GM21529 (cell line): ENCODE data around the gene GCFC2.
A peak's percentile ranks its signal among the peaks of the same experiment; 100 is the strongest.
"Not testable (repeated sequence)": the region's sequence is repeated elsewhere in the genome, so short reads cannot be mapped to it uniquely, and the experiment has no call there.

Source experiments
- ATAC-seq: cut with Tn5 transposase; IDR thresholded peaks from one replicate; pipeline ENCODE4 v1.9.1; 2021; ENCODE audit not compliant: unreplicated experiment

The GCFC2 gene

DNA sequence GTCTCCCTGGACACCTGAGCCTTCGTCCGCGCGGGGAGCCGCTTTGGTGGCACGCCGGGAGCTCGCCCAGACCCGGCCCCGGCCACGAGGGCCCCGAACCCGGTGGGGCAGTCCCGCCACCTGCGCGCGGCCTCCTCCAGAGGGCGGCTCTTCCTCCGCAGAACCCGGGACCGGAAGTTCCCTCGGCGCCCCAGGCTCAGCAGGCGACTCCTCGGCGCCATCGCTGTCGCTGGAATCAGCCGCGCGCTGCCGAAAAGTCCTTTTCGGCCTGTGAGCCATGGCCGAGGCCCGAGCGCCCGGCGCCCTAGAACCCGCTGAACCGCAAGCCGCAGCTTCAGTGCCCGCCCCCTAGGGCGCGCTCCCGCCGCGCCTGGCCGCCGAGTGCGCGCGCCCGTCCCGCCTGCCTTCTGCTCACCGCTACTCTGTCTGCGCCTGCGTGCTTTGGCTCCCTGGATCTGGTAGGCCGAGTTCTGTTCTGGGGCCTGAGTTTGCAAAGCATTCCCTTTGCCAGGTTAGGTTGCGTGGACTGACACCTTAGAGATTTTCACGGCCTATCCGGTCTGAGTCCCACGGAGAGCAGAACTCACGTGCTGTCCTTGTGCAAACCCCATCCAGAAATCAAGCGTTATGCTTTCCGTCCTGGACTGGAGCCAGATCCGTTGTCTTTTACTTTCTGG is at the start of gene GCFC2:
TSS of gene GCFC2 (minus strand) at position 339 of the 677 bp plus-strand sequence. CDS start at position 279, 60 bp downstream.
- peak; percentile 94 for ATAC-seq

DNA sequence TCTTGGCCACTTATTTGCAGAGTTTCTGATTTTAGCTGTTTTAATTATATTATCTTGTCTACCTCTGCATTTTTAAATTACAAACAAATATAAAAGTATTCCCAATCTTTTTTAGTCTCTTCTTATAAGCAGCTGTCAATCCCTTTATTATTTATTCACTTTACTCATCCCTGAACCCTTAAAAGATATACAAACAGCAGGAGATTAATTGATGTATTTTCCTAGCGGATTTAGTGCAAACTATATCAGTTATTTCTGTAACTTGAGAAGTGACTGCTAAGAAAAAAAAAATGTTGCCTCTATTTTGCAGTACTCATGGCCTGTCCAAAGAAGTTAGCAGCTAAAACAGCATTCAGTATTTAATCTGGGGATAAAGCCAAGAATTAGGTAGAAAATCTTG is 42.1 kb upstream of the GCFC2 start:
- no peak for ATAC-seq

DNA sequence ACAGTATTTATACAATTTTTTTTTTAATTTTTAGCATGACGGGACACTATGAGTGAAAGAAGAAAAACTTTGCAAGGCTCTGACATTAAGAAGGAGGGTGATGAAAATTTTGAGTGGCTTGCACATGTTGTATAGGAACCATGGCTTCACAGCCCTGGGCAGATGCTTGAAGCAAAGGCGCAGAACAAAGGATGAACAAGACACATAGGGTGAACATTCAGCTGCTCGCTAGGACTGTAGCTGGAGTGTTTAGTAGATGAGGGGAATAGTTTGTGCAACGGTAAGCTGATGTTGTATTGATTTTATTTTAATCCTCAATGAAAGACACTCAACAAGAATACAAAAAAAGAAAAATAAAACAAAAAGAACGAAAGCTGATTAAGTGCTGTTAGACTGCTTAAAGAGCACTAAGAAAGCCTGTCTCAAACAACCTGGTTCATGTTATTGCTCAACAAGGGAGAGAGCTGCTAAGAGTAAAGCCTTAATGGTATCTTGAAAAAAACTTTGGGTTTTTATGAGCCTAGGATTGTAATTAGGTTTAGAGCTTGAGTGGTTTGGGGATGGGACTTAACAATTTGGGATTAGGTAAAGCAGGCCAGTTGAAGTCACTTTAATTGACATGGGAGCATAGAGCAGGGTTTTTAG is 41.2 kb upstream of the GCFC2 start:
- no peak for ATAC-seq

DNA sequence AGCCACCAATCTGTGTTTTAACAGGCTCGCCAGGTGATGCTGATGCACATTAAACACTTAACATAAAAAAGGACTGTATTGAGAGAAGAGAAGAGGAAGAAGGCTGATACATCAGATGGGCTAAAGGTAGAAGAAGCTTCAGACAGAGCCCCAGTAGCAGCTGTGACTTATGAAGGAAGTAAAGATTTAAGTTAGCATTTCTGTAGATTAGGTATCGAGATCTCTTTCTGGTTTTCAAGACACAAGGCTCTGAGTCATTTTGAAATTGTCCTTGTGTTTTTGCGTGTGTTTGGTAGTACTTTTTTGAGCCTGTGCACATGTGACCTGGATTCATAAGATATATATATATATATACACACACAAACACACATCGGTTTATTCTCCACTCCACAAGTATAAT is 40.6 kb upstream of the GCFC2 start:
- ATAC-seq, result no peak

DNA sequence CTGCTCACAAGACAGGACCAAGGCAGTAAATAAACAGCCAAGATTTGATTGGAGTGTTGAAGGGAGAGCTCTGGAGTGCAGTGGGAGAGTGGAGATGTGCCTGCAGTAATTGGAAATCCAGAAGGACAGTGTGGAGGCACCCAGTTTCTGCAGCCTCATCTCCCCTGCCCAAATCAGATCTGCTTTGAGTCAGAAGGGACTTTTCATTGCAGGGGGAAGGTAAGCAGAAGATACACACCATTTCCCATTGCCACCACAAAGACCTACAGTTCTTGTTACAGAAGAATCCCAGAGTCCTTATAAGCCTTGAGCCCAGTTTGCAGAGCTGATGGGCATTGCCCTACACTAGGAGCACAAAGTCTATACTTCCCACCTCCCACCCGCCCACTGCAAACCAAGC is 27.2 kb upstream of the GCFC2 start:
- ATAC-seq, result no peak

DNA sequence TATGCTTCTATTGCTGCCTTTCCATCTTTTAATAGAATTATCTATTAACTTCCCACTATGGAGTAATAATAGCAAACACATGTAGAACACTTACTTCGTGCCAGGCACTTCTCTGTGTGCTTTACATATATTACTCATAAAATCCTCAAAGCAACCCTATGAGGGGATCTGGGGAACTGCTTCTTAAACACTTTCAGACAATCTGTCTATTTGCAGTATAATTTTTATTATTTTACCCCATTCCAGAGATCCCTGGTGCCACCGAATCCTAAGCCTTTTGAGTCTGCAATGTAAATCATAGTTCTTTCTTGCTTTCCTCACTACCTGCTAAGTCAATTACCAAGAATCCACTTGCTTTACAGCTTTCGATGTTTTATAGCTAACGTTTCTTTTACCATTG is 25.6 kb upstream of the GCFC2 start:
- no peak for ATAC-seq

DNA sequence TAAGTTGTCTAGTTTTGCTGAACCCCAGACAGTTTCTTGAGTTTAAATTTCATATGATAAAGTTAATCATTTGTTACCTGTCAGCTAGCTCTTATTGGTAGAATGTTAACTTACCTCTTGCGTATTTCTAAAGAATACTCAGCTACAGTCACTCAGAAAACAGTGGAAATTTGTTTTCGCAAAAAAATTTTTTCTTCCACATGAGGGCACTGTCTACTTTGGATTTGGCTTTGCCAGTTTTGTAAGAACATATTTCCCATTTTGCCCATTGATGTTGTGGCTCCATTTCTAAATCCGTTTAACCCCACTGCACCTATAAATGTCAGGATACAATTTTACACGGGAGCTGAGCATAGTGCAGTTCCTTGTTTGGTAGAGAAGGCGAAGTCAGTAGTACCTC is 19.1 kb upstream of the GCFC2 start:
- ATAC-seq, result no peak

DNA sequence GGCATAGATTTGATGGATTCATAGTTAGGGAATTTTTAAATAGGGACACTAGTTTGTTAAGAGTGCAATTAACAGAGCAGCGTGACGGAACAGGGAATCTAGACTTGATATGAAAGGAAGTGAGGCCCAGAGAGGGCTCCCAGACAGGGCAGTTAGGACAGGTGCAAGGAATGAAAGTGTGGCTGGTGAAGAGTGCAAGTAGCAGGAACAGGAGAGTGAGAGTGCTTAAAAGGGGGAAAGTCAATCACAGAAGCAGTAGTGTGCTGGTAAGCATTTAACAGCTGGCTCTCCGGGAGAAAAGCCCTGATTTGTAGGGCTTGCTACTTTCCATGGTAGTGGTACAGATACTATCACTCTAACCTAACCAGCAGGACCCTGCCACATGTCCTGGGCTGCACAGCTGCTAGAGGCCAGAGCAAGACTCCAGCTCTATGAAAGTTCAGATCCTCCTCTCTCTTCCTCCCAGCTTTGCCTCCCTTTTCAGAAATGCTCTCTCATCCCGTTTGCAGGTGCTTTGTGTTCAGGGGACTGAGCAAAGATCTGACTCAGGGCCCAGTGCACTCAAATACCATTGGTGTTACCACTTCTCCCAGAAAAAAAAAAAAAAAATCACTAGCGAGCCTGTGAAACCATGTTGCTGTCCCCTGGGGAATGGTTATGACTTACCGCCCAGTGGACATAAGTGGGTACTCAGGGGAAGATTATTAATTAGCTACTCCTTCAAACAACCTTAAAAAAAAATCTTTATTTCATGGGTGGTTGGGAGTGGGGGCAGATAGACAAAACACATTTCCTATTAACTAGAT is 18.1 kb upstream of the GCFC2 start:
- ATAC-seq, result no peak

DNA sequence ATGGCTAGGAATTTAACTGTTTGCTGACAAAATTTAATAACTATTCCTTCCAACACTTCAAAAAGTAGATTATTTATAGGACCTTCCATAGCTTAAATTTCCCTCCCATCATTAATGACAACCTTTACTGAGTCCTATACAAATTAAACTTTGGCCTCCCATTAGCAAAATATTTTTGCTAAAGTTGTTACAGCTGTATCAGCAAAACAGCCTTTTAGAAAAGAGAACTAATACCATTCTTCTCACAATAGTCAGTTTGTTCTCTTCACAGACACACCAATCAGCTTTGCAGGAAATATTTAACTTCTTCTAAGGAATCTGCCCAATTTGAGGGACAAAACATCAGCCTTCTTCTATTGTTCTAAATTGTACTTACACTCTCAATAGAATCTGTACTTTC is 12.0 kb upstream of the GCFC2 start:
- no peak for ATAC-seq

DNA sequence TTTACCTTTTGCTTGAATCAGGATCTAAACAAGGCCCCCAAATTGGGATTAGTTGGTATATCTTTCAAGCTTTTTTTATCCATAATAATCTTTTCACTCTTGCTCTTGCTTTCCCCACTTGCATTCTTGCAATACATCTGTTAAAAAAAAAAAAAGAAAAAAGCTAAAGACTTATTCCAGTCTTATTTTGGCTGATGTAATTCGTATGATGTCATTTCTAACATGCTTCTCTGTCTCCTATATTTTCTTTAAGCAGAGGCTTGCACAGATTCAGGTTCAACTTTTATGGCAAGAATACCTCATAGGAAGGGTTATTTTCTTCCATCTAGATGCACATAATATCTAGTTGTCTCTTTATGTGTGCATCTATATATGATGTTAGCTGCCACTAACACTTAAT is 9.8 kb upstream of the GCFC2 start:
- no peak for ATAC-seq

DNA sequence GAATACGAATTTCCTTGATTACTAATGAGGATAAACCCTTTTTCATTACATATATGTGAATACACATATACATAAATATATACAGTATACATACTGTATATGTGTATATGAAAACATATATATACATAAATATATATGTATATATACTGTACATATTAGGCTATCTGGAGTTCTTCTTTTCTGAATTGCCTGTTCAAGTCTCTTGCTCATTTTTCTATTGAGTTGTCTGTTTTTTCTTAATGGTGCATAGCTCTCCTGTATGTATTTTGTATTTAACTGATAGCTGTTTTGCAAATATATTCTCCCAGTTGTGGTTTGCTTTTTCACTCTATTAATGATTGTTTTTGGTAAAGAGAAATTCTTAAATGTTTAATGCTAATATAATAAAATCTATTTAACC is 8.9 kb upstream of the GCFC2 start:
- ATAC-seq, result no peak

DNA sequence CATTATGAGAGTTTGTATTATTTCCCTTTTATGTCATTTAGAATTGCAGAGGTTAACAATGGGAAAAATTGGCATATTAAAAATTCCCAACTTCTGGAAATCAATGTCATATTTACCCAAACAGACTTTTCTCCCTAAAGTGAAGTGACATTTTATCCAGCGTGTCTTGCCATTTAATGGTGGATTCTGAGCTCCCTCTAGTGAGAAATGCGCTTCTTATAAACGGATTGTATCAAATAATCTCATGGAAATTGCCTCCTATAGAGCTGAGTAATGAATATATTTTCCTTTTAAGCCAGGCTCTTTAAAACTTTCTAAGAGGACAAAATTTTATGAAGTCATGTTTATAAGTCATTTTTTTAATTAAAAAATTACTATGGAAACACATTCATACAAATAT is 5.7 kb upstream of the GCFC2 start:
- ATAC-seq, result no peak

DNA sequence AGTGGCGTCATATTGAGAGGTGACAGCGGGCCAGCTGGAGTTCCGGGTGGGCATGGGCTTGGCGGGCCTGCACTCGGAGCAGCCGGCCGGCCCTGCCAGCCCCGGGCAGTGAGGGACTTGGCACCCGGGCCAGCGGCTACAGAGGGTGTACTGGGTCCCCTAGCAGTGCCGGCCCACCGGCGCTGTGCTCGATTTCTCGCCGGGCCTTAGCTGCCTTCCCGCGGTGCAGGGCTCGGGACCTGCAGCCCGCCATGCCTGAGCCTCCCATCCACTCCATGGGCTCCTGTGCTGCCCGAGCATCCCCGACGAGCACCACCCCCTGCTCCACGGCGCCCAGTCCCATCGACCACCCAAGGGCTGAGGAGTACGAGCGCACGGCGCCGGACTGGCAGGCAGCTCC is 875 bp upstream of the GCFC2 start:
- not testable (repeated sequence) for ATAC-seq

DNA sequence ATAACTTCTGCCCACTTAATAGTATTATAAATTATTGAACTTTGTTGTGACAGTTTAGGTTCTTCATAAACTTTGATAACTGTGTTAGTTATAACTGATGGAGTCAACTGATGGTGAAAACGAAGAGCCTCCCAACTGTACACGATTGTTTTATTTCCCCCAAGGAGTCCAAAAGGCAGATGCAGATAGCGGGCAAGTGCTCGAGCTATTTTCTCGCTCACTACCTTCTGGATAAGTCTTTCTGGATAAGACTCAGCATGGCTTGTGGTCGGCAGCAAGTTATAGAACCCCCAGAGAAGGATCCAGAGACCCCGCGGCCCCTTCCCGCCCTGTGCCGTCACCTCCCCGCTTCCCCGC is 517 bp downstream of the GCFC2 start:
- ATAC-seq, result peak; percentile 31

DNA sequence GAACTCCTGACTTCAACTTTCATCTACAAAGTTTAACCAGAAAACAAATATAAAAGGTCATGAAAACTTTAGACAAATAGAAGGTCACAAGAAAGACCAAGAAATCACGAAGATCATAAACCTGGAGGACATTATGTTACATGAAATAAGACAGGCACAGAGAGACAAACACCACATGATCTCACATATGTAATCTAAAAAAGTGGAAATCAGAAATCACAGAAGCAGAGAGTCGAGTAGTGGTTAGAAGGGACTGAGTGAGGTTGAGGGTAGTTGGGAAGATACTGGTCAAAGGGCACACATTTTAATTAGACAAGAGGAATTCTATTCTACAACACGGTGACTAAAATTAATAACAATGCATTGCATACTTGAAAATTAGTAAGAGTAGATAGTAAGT is 1.4 kb downstream of the GCFC2 start:
- no peak for ATAC-seq

DNA sequence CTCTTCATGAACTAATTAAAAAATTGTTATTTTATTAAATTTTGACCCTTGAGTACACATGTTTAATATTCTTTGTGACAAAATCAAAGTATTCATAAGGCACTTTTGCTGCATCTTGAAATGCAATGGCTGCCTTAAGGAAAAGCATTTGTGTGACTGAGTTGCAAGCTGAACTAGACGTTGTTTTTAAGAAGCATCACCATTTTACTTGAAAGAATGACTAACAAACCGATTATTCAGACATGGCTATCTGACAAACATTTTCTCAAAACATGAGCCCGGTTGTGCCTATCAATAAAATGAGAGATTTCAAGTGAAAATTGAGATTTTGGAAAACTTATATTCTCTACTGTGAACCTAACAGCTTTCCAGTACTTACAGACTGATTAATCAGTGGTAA is 2.8 kb downstream of the GCFC2 start:
- no peak for ATAC-seq

DNA sequence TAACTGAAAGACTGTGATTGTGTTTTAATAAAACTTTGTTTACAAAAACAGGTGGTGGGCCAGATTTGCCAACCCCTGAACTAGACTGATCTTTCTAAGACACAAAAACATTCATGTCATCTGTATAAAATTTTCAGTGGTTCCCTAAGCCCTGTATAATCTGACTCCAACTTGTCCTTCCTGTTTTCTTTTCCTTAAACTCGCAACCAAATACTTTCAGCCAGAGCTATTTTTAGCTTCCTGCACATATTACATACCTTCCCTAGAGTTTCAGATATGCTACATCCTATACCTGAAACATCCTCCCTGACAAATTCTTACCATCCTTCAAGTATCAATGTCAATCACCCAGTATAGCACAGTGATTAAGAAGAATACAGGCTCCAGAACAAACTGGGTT is 4.8 kb downstream of the GCFC2 start:
- ATAC-seq, result no peak

DNA sequence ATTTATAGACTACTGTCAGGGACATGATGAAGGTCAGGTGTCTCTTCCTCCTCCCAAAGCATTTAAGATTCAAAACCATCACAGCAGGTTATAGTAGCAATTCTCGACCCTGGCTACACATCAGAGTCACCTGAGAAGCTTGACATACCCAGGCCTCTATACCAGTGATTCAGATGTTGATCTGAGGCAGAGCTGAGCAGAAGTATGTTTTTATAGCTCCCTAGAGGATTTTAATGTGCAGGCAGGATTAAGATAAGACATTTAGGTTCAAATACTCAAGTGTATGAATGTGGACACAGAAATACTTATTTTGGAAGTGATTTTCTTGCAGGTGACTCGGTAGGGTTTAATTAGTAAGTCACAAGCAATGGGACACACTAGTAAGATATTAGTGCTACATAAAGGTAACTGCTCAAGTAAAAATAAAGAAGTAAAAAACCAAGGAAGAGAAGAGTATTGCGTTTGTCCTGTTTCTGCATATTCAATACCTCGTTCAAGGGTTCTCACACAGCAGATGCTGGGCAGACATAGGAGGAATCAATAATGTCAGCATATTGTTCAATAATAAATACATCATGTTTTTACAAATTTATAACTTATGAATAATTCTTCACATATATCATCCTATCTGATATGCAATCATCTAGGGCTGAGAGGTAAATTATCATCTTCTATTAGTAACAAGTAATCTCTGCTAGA is 7.0 kb downstream of the GCFC2 start:
- no peak for ATAC-seq

DNA sequence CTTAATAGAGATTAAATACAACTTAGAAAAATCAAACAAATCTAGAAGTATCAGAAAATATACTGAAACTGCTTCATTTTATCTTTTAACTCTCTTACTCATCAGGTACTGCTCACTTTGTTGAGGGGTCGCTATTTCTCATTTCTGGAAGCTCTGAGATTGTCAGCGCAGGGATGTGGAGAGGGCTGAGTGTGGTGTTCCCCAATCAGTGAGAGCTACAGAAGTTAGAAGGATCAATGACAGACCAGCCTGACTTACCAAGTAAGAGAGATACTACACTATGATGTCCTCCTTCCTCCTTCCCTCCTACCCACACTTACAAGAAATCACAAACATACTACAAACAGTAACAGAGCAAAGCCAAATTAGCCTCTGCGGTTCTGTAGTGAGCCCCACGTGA is 8.1 kb downstream of the GCFC2 start:
- no peak for ATAC-seq

DNA sequence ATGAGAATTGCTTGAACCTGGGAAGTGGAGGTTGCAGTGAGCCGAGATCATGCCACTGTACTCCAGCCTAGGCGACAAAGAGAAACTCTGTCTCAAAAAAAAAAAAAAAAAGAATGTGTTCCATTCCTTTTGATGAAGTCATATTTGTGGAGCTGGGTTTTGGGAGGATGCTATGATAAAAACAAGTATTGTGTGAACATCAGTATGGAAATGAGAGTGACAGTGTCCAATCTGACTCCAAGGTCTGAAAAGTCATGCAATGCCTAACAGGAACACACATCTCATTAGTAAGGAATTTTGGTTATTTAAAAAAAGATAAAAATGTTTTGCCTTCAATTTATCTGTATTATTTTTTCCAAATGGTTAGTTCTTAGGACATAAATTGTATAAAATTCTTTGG is 11.8 kb downstream of the GCFC2 start:
- no peak for ATAC-seq

DNA sequence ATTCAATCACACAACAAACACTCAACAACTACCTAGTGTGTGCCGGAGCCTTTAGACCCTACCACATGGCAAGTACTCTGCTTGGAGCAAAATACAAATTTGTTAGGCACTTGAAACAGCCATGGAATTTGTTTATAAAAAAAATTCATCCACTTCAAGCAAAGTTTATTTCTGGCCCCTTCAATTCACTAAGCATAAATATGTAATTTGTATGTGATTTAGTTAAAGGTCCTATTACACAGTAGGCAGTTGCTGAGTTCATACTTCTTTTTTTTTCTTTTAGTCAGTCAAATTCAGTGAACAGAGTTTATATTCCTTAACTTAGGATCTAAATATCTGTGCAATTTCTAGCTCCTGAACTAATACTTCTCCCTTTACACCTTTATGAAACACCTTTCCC is 22.5 kb downstream of the GCFC2 start:
- ATAC-seq, result no peak

DNA sequence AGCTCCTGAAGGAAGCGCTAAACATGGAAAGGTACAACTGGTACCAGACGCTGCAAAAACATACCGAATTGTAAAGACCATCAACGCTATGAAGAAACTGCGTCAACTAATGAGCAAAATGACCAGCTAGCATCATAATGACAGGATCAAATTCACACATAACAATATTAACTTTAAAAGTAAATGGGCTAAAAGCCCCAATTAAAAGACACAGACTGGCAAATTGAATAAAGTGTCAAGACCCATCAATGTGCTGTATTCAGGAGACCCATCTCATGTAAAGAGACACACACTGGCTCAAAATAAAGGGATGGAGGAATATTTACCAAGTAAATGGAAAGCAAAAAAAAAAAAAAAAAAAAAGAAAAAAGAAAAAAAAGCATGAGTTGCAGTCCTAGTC is 27.3 kb downstream of the GCFC2 start:
- ATAC-seq, result not testable (repeated sequence)
